ENCODE data around the gene MGLL. TPM values are rescaled to one million over a fixed set of nuclear protein-coding genes. Genes with fewer than 3 reads are reported as not detected.

MGLL gene
- total and polyA plus RNA-seq, 4 donors, result 67.0 to 182 (median 78.2) TPM

DNA sequence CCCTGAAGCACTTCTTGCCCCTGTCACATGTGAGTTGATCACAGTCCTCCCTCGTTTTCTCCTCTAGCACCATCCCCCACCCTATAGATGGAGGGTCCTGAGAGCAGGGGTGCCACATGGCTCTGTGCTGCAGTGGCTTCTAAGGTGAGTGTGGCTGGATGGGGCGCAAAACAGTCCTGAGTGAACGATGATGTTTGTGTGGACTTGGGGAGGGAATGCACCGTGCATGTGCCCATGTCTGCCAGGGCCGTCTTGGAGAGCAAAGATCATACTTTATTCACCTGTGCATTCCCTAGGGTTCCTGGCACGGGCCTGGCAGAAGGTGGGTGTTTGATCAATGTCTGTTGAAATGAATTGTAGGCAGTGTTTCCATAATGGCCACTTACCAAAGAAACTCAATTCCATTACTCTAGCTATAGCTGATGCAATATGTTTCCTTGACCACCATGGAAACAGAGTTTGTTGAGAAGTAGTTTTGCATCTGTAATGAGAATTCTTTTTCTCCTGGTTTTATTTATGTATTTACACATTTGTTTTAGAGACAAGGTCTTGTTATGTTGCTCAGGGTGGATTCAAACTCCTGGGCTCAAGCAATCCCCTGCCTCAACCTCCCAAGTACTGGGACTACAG is 91.5 kb downstream of the MGLL start:
- DNase-seq, result no peak
- Histone ChIP-seq H3K9ac (ENCODE audit: insufficient read depth in 1 of 2, low read length in 2 of 2) (no peak overlapping the region), H3K27ac (ENCODE audit: low read depth in 1 of 2, low read length in 1 of 2) (no peak overlapping the region), H3K9me3 (ENCODE audit: control insufficient read depth in 4 of 4, insufficient read depth in 3 of 4, low read length in 3 of 4) (no peaks in the 10 kb centered on the region), H3K4me3 (no peak overlapping the region), H3K36me3 (ENCODE audit: control insufficient read depth in 4 of 4, insufficient read depth in 4 of 4, low read length in 4 of 4) (no peaks in the 10 kb centered on the region), H3K27me3 (ENCODE audit: control insufficient read depth in 3 of 3, insufficient read depth in 3 of 3, low read length in 2 of 3) (no peaks in the 10 kb centered on the region), H3K4me1 (ENCODE audit: control insufficient read depth in 5 of 5, insufficient read depth in 5 of 5, low read length in 5 of 5) (peaks cover 2 to 25% (median 9%) of the 10 kb centered on the region in 5 donors)
- WGBS, 2 donors, result 87 to 89% methylated on average over 6 of the region's 6 CpGs
- no peak for TF ChIP-seq CTCF (IDR thresholded peaks at IDR 0.05; ENCODE audit: control extremely low read depth, extremely low read depth)
- ATAC-seq (ENCODE audit: insufficient read depth, low FRiP score), result no peak

DNA sequence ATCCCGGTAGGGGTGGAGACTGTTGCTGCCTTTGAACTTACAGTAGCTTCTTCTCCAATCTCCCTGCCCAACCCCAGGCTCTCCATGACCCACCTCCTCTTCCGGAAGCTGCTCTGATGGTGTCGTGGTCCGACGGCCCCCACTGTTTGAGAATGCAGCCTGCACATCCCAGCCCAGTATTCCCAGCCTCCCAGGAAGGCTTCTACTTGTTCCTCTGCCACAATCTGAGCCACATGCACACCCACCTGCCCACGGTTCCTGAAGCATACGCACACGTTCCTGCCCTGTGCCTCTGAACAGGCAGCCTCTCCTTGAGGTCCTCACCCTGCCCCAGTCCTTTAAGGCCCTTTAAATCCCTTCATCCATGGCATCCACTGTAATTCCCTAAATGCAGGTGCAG is 92.1 kb downstream of the MGLL start:
- H3K27me3 ChIP-seq (ENCODE audit: control insufficient read depth in 3 of 3, insufficient read depth in 3 of 3, low read length in 2 of 3), result no peaks in the 10 kb centered on the region
- ATAC-seq (ENCODE audit: insufficient read depth, low FRiP score) (no peak), DNase-seq (no peak)
- no peak overlapping the region for H3K9ac ChIP-seq (ENCODE audit: insufficient read depth in 1 of 2, low read length in 2 of 2)
- no peaks in the 10 kb centered on the region for H3K9me3 ChIP-seq (ENCODE audit: control insufficient read depth in 4 of 4, insufficient read depth in 3 of 4, low read length in 3 of 4)
- TF ChIP-seq CTCF (IDR thresholded peaks at IDR 0.05; ENCODE audit: control extremely low read depth, extremely low read depth), result no peak
- no peak overlapping the region for H3K4me3 ChIP-seq
- WGBS, 2 donors, result 91 to 92% methylated on average over 8 of the region's 8 CpGs
- H3K27ac ChIP-seq (ENCODE audit: low read depth in 1 of 2, low read length in 1 of 2), result no peak overlapping the region
- H3K36me3 ChIP-seq (ENCODE audit: control insufficient read depth in 4 of 4, insufficient read depth in 4 of 4, low read length in 4 of 4), result no peaks in the 10 kb centered on the region
- H3K4me1 ChIP-seq (ENCODE audit: control insufficient read depth in 5 of 5, insufficient read depth in 5 of 5, low read length in 5 of 5), result peaks cover 0 to 20% (median 9%) of the 10 kb centered on the region in 5 donors

- Histone ChIP-seq H3K4me1 (ENCODE audit: control insufficient read depth in 5 of 5, insufficient read depth in 5 of 5, low read length in 5 of 5) (peaks cover 0 to 15% (median 5%) of the 10 kb centered on the region in 5 donors), H3K9me3 (ENCODE audit: control insufficient read depth in 4 of 4, insufficient read depth in 3 of 4, low read length in 3 of 4) (no peaks in the 10 kb centered on the region), H3K27ac (ENCODE audit: low read depth in 1 of 2, low read length in 1 of 2) (no peak overlapping the region), H3K36me3 (ENCODE audit: control insufficient read depth in 4 of 4, insufficient read depth in 4 of 4, low read length in 4 of 4) (peaks cover 0 to 3% (median 0%) of the 10 kb centered on the region in 4 donors), H3K9ac (ENCODE audit: insufficient read depth in 1 of 2, low read length in 2 of 2) (no peak overlapping the region), H3K27me3 (ENCODE audit: control insufficient read depth in 3 of 3, insufficient read depth in 3 of 3, low read length in 2 of 3) (no peaks in the 10 kb centered on the region), H3K4me3 (no peak overlapping the region)
- peak; percentile 61 for ATAC-seq (ENCODE audit: insufficient read depth, low FRiP score)
- no peak for TF ChIP-seq CTCF (IDR thresholded peaks at IDR 0.05; ENCODE audit: control extremely low read depth, extremely low read depth)
- no peak for DNase-seq
- WGBS, 2 donors, result 48 to 72% methylated on average over 4 of the region's 4 CpGs
Observed at GRCh38 chr3:127729556-127730056, 92.7 kb downstream of the MGLL start.

Measured in lung (tissue), 12 donors.